SK-N-SH treated with all-trans-retinoic acid at 6 μM for 48 hours (cell line): ENCODE measurements around the gene HP1BP3.

Experiments used
- ATAC-seq: fragments of 200-7000 bp; cut with Tn5 transposase; 3 replicates; pipeline ENCODE4 v1.9.1; 2020; ENCODE audit warnings: mild to moderate bottlenecking, moderate library complexity
- ARNTL ChIP-seq: fragments of 450-650 bp; formaldehyde crosslinking; IDR thresholded peaks from 2 replicates; pipeline ENCODE4 v1.5.0; 2020; ENCODE audit warnings: low read depth, mild to moderate bottlenecking, moderate library complexity, borderline replicate concordance
- BACH2 ChIP-seq: fragments of 250-450 bp; sonication (Bioruptor Pico); IDR thresholded peaks from 2 replicates; pipeline ENCODE4 v1.9.0; 2021; ENCODE audit warnings: mild to moderate bottlenecking, borderline replicate concordance
- CSDC2 ChIP-seq: fragments of 250-450 bp; sonication (Bioruptor Pico); IDR thresholded peaks from 2 replicates; pipeline ENCODE4 v1.5.0; 2020; ENCODE audit warnings: mild to moderate bottlenecking, moderate library complexity
- ESRRG ChIP-seq: fragments of 250-450 bp; sonication (Bioruptor Pico); IDR thresholded peaks from 2 replicates; pipeline ENCODE4 v1.6.1; 2021; ENCODE audit warnings: mild to moderate bottlenecking
- GLIS3 ChIP-seq: fragments of 250-450 bp; sonication (Bioruptor Pico); IDR thresholded peaks from 2 replicates; pipeline ENCODE4 v1.5.0; 2020; ENCODE audit warnings: mild to moderate bottlenecking, moderate library complexity
- ISL1 ChIP-seq: fragments of 250-450 bp; sonication (Bioruptor Pico); IDR thresholded peaks from 2 replicates; pipeline ENCODE4 v2.1.2; 2022; ENCODE audit warnings: mild to moderate bottlenecking, moderate library complexity
- OSR1 ChIP-seq: fragments of 250-450 bp; sonication (Bioruptor Pico); IDR thresholded peaks from 2 replicates; pipeline ENCODE4 v1.8.0; 2022; ENCODE audit warnings: moderate library complexity, mild to moderate bottlenecking, inconsistent platforms
- TOX ChIP-seq: fragments of 250-450 bp; sonication (Bioruptor Pico); IDR thresholded peaks from 2 replicates; pipeline ENCODE4 v1.8.0; 2021; ENCODE audit warnings: mild to moderate bottlenecking, moderate library complexity, borderline replicate concordance
- ZC3H10 ChIP-seq: fragments of 250-450 bp; sonication (Bioruptor Pico); IDR thresholded peaks from 2 replicates; pipeline ENCODE4 v1.5.1; 2021; ENCODE audit warnings: mild to moderate bottlenecking, moderate library complexity
- ZFP3 ChIP-seq: fragments of 250-450 bp; sonication (Bioruptor Pico); IDR thresholded peaks from 2 replicates; pipeline ENCODE4 v1.5.0; 2020; ENCODE audit warnings: mild to moderate bottlenecking, moderate library complexity
- ZNF565 ChIP-seq: fragments of 450-650 bp; formaldehyde crosslinking; conservative IDR thresholded peaks from 2 replicates; pipeline ENCODE4 v1.5.0; 2020; ENCODE audit warnings: low read depth, mild to moderate bottlenecking, moderate library complexity
- ZNF8 ChIP-seq: fragments of 450-650 bp; formaldehyde crosslinking; IDR thresholded peaks from 2 replicates; pipeline ENCODE4 v1.5.0; 2020; ENCODE audit warnings: mild to moderate bottlenecking, moderate library complexity
- TF ChIP-seq, protein P1 (sequence below): fragments of 250-450 bp; sonication (Bioruptor Pico); IDR thresholded peaks from 2 replicates; pipeline ENCODE4 v1.8.0; 2021; ENCODE audit warnings: low read depth, mild to moderate bottlenecking, moderate library complexity, borderline replicate concordance
- TF ChIP-seq, protein P2 (sequence below): fragments of 250-450 bp; sonication (Bioruptor Pico); IDR thresholded peaks from 2 replicates; pipeline ENCODE4 v1.5.0; 2020; ENCODE audit warnings: mild to moderate bottlenecking, moderate library complexity
- TF ChIP-seq, protein P3 (sequence below): fragments of 250-450 bp; sonication (Bioruptor Pico); IDR thresholded peaks from 2 replicates; pipeline ENCODE4 v1.8.0; 2020; ENCODE audit warnings: mild to moderate bottlenecking, moderate library complexity, borderline replicate concordance
- TF ChIP-seq, protein P4 (sequence below): fragments of 250-450 bp; sonication (Bioruptor Pico); IDR thresholded peaks from 2 replicates; pipeline ENCODE4 v1.5.1; 2020; ENCODE audit warnings: low read depth, mild to moderate bottlenecking, moderate library complexity

The HP1BP3 gene

DNA sequence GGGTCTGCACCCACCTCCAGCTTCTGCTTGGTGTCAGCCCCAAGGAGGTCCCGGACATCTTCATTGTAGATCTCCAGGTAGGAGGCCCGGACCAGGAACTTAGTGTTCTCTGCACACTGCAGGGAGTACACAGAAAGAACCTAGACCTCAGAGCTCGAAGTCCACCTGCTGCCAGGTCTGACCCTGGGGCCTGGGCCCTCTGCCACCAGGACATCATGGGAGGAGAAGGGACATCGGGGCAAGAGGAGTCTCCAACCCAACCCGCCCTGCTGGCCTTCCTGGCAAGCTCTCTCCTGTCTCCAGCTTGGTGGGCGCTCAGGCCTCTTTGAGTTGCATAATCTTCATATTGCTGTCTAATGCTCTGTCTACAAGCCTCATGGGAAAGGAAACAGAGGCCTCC is 73.7 kb downstream of the HP1BP3 start:
- TF ChIP-seq OSR1 (CRISPR knock-in tag) (no peak), BACH2 (CRISPR knock-in tag) (no peak), ISL1 (CRISPR knock-in tag) (no peak), ZNF565 (CRISPR knock-in tag) (no peak), GLIS3 (CRISPR knock-in tag) (no peak), TOX (CRISPR knock-in tag) (no peak), ZNF8 (no peak), ESRRG (CRISPR knock-in tag) (no peak)
- TF ChIP-seq, protein P1, sequence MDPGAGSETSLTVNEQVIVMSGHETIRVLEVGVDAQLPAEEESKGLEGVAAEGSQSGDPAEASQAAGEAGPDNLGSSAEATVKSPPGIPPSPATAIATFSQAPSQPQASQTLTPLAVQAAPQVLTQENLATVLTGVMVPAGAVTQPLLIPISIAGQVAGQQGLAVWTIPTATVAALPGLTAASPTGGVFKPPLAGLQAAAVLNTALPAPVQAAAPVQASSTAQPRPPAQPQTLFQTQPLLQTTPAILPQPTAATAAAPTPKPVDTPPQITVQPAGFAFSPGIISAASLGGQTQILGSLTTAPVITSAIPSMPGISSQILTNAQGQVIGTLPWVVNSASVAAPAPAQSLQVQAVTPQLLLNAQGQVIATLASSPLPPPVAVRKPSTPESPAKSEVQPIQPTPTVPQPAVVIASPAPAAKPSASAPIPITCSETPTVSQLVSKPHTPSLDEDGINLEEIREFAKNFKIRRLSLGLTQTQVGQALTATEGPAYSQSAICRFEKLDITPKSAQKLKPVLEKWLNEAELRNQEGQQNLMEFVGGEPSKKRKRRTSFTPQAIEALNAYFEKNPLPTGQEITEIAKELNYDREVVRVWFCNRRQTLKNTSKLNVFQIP (CRISPR knock-in tag) = no peak
- TF ChIP-seq, protein P2, sequence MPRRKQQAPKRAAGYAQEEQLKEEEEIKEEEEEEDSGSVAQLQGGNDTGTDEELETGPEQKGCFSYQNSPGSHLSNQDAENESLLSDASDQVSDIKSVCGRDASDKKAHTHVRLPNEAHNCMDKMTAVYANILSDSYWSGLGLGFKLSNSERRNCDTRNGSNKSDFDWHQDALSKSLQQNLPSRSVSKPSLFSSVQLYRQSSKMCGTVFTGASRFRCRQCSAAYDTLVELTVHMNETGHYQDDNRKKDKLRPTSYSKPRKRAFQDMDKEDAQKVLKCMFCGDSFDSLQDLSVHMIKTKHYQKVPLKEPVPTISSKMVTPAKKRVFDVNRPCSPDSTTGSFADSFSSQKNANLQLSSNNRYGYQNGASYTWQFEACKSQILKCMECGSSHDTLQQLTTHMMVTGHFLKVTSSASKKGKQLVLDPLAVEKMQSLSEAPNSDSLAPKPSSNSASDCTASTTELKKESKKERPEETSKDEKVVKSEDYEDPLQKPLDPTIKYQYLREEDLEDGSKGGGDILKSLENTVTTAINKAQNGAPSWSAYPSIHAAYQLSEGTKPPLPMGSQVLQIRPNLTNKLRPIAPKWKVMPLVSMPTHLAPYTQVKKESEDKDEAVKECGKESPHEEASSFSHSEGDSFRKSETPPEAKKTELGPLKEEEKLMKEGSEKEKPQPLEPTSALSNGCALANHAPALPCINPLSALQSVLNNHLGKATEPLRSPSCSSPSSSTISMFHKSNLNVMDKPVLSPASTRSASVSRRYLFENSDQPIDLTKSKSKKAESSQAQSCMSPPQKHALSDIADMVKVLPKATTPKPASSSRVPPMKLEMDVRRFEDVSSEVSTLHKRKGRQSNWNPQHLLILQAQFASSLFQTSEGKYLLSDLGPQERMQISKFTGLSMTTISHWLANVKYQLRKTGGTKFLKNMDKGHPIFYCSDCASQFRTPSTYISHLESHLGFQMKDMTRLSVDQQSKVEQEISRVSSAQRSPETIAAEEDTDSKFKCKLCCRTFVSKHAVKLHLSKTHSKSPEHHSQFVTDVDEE (CRISPR knock-in tag) = no peak
- TF ChIP-seq, all 23 proteins: peak for 0
- no peak for ATAC-seq

DNA sequence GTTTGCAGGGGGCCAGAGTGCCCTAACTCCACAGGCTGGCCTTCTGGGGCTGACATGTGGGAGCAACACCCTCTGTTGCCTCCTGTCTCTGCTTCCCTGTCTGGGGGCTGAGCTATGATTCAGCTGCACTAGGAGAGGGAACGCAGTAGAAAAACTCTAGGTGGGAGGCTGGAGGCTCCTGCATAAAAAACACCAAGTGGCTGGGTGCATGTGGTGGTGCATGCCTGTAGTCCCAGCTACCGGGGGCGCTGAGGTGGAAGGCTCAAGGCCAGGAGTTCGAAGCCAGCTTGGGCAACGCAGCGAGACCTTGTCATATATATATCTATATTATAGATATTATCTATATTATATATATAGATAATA is 74.9 kb downstream of the HP1BP3 start:
- ATAC-seq = no peak
- TF ChIP-seq ZC3H10 (CRISPR knock-in tag) = no peak
- TF ChIP-seq ZNF8 = no peak
- TF ChIP-seq, protein P1 (CRISPR knock-in tag) = no peak
- no peak for TF ChIP-seq ARNTL (CRISPR knock-in tag)
- TF ChIP-seq, protein P3, sequence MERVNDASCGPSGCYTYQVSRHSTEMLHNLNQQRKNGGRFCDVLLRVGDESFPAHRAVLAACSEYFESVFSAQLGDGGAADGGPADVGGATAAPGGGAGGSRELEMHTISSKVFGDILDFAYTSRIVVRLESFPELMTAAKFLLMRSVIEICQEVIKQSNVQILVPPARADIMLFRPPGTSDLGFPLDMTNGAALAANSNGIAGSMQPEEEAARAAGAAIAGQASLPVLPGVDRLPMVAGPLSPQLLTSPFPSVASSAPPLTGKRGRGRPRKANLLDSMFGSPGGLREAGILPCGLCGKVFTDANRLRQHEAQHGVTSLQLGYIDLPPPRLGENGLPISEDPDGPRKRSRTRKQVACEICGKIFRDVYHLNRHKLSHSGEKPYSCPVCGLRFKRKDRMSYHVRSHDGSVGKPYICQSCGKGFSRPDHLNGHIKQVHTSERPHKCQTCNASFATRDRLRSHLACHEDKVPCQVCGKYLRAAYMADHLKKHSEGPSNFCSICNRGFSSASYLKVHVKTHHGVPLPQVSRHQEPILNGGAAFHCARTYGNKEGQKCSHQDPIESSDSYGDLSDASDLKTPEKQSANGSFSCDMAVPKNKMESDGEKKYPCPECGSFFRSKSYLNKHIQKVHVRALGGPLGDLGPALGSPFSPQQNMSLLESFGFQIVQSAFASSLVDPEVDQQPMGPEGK (CRISPR knock-in tag) = no peak
- no peak for TF ChIP-seq TOX (CRISPR knock-in tag)
- no peak for TF ChIP-seq ZNF565 (CRISPR knock-in tag)
- TF ChIP-seq BACH2 (CRISPR knock-in tag) = no peak
- TF ChIP-seq GLIS3 (CRISPR knock-in tag) = no peak
- TF ChIP-seq, protein P2 (CRISPR knock-in tag) = no peak
- no peak for TF ChIP-seq OSR1 (CRISPR knock-in tag)
- TF ChIP-seq, all 23 proteins: peak for 0

DNA sequence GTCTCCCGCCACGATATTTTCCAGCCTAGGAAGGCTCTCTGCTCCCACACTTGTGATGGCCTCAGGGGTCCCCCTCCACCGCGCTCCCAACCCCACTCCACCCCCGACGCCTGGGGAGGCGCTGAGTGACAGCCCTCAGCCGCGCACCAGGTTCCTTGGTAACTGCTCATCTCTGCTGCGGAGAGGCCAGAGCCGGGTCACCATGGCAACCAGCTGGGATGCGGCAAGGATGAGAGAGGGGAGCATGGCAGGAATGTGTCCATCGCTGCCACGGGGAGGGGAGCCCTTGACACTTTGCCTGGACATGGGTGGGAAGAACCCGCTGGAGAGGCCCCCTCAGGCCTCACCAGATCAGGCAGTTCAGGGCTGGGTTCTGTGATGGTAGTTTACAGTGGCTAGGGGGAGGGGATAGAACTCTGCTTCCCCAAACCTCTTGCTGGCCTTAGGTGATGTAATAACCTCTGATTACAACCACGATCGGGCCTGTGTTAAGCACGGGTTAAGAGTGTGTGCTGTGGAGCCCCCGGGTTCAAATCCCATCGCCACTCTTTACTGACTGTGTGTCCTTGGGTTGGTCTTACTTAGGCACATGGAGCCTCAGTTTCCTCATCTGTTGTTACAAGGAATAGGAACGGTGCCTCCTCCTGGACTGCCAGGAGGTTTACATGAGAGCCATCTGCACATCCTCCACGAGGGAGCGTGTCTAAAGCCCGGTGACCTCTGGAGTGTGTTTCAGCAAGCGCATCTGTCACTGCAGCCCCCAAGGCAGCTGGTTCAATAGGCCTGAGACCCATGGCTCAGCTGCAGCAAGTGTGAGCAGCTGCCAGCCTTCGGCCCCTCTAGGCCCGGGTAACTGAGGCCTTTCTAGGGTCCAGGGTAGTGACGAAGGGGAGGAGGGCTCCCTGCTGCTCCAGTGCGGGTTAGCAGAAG is 75.6 kb downstream of the HP1BP3 start:
- ATAC-seq = 0 out of 3 replicates have a peak, but pooled peaks have one; percentile 22
- TF ChIP-seq TOX (CRISPR knock-in tag) (no peak), ESRRG (CRISPR knock-in tag) (no peak), ISL1 (CRISPR knock-in tag) (no peak), CSDC2 (CRISPR knock-in tag) (no peak), ZC3H10 (CRISPR knock-in tag) (no peak), ZNF565 (CRISPR knock-in tag) (no peak), ZFP3 (CRISPR knock-in tag) (no peak)
- TF ChIP-seq, protein P2 (CRISPR knock-in tag) = no peak
- TF ChIP-seq, protein P4, sequence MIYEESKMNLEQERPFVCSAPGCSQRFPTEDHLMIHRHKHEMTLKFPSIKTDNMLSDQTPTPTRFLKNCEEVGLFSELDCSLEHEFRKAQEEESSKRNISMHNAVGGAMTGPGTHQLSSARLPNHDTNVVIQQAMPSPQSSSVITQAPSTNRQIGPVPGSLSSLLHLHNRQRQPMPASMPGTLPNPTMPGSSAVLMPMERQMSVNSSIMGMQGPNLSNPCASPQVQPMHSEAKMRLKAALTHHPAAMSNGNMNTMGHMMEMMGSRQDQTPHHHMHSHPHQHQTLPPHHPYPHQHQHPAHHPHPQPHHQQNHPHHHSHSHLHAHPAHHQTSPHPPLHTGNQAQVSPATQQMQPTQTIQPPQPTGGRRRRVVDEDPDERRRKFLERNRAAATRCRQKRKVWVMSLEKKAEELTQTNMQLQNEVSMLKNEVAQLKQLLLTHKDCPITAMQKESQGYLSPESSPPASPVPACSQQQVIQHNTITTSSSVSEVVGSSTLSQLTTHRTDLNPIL (CRISPR knock-in tag) = no peak
